ENCODE measurements around the gene DUS3L. TPM values are rescaled to one million over a fixed set of nuclear protein-coding genes. Genes with fewer than 3 reads are reported as not detected.

The DUS3L gene
- total and polyA plus RNA-seq, 8 donors, result 14.8 to 66.6 (median 21.2) TPM

DNA sequence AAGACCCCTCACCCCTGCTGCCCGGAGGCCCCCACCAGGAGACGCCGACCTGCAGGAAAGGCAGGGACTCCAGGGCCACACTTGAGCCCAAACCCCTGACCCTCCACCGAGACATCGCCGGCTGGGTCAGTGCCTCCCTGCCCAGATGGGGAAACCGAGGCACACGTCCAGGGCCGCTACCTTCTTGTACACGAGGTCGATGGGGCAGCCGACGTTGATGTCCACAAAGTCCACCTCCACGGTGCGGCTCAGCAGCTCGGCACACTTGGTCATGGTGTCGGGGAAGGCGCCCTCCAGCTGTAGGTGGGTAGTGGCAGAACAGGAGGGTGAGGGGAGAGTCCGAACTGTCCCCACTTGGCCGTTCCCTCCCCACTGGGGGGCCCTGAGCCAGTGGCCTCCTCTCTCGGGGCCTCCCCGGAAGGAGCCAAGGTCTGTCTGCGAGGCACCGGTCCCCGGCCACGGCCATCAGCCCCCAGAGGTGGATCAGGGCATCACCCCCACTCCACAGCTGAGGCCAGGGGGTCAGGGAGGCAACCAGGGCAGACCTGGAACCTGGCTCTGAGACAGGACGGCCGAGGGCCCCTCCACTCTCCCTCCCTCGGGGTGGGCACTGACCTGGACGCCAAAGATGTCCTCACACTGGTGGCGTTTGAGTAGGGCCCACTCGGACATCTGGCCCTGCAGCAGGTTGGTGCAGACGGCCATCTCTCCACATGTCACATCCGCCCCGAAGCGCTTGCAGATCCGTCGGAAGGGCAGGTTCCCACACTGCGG, 3.4 kb downstream of the DUS3L start:
- Histone ChIP-seq H3K36me3 (peaks cover 9 to 51% (median 31%) of the 10 kb centered on the region in 3 donors), H3K27ac (no peak overlapping the region), H3K27me3 (no peaks in the 10 kb centered on the region), H3K4me1 (peaks cover 0 to 5% (median 0%) of the 10 kb centered on the region in 3 donors), H3K9me3 (no peaks in the 10 kb centered on the region), H3K4me3 (no peak overlapping the region)
- no peak for TF ChIP-seq CTCF (IDR thresholded peaks at IDR 0.05)
- ATAC-seq, result no peak
- peak in 2 of 6 donors; percentile 45 to 73 for DNase-seq
- 89 to 94% methylated on average over 38 to 39 of the region's 39 CpGs for WGBS, 2 donors
- no peak for FAIRE-seq
- intact Hi-C loops (cut with DNase I), result no loop called here

GRCh38 chr19:5786593-5787408, 4.2 kb downstream of the DUS3L start:
- H3K27ac ChIP-seq, result no peak overlapping the region
- no peaks in the 10 kb centered on the region for H3K27me3 ChIP-seq
- no peak overlapping the region for H3K4me3 ChIP-seq
- FAIRE-seq, result no peak
- 89 to 92% methylated on average over 43 to 44 of the region's 44 CpGs for WGBS, 2 donors
- intact Hi-C loops (cut with DNase I), result no loop called here
- H3K4me1 ChIP-seq, result peaks cover 0 to 5% (median 0%) of the 10 kb centered on the region in 3 donors
- ATAC-seq, result no peak
- TF ChIP-seq CTCF (IDR thresholded peaks at IDR 0.05), result no peak
- DNase-seq, result peak in 1 of 6 donors; percentile 51
- H3K36me3 ChIP-seq, result peaks cover 9 to 51% (median 31%) of the 10 kb centered on the region in 3 donors
- H3K9me3 ChIP-seq, result no peaks in the 10 kb centered on the region

- no peak overlapping the region for H3K4me3 ChIP-seq
- no peaks in the 10 kb centered on the region for H3K27me3 ChIP-seq
- peaks cover 0 to 2% (median 0%) of the 10 kb centered on the region in 3 donors for H3K4me1 ChIP-seq
- TF ChIP-seq CTCF (IDR thresholded peaks at IDR 0.05), result no peak
- DNase-seq (no peak), ATAC-seq (no peak), FAIRE-seq (no peak)
- intact Hi-C loops (cut with DNase I), result no loop called here
- peaks cover 9 to 51% (median 31%) of the 10 kb centered on the region in 3 donors for H3K36me3 ChIP-seq
- no peak overlapping the region for H3K27ac ChIP-seq
- WGBS, 2 donors, result 95 to 96% methylated on average over 36 to 37 of the region's 37 CpGs
- H3K9me3 ChIP-seq, result no peaks in the 10 kb centered on the region
These were observed 5.5 kb downstream of the DUS3L start for GRCh38 chr19:5785423-5785822.

DNA sequence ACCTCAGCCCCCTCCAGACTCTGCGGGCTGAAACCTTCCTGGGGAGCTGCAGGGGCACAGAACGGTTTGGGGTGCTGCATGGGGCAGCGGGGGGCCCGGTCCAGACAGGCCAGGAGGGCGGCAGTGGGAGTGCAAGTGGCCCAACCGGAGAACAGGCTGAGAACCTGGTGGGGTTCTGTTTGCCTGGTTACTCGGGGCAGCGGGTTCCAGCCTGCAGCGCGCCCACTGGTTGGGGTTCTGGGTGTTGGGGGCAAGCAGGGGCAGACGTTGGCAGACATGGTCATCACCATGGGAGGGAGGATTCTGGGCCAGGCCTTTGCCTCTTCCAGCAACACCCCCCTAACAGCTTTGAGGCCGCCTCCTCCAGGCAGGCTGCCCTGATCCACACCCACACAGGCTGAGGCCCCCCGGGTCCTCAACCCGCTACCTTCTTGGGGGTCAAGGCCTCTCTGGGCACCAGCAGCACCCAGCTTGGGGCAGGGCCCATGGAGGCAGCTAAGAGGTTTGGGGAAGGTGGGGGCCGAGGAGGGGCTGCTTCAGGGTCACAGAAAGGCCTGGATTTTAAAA, 6.3 kb downstream of the DUS3L start, which contains the start of gene PRR22:
TSS of gene PRR22 (minus strand) at position 166 of the 567 bp plus-strand sequence. CDS start at position 80, 86 bp downstream.
- FAIRE-seq, result no peak
- no peak for ATAC-seq
- Histone ChIP-seq H3K27me3 (no peaks in the 10 kb centered on the region), H3K9me3 (no peaks in the 10 kb centered on the region), H3K4me3 (no peak within 1 kb of the TSS), H3K27ac (no peak within 1 kb of the TSS), H3K4me1 (no peaks in the 10 kb centered on the region), H3K36me3 (peaks cover 9 to 48% (median 26%) of the 10 kb centered on the region in 3 donors)
- WGBS, 2 donors, result 88 to 90% methylated on average over 15 of the region's 15 CpGs
- intact Hi-C loops (cut with DNase I), result no loop called here
- peak in 1 of 6 donors; percentile 12 for DNase-seq
- TF ChIP-seq CTCF (IDR thresholded peaks at IDR 0.05), result no peak

Measured in pancreas (tissue), 10 donors.